ENCODE results near the gene MEIS1.

MEIS1 gene

GRCh38 chr2:66432801-66433694 lies 1.9 kb upstream of the MEIS1 start:
- no peak for DNase-seq

GRCh38 chr2:66433695-66433944 lies 1.3 kb upstream of the MEIS1 start:
- DNase-seq = no peak

GRCh38 chr2:66433945-66434678 lies 813 bp upstream of the MEIS1 start:
- no peak for DNase-seq

DNA sequence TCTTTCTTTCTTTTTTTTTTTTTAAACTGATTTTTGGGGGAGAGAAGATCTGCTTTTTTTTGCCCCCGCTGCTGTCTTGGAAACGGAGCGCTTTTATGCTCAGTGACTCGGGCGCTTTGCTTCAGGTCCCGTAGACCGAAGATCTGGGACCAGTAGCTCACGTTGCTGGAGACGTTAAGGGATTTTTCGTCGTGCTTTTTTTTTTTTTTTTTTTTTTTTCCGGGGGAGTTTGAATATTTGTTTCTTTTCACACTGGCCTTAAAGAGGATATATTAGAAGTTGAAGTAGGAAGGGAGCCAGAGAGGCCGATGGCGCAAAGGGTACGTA lies 587 bp downstream of the MEIS1 start:
- no peak for DNase-seq

DNA sequence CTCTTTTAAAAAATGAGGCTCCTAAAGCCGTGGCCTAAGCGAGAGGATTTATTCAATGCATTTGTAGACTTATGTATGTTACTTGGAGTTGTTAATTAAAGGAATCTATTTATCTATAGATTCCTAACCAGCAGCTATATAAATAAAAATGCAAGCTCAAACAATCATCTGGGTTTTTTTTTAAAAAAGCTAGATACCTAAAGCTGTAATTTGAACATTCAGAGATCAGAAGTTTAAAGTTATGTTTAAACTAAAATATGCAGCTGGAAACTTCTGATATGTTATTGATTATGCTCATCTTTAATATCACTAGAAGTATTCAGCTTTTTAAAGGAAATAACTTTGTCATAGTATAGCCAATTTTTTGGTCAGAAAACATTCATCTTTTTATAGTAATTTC lies 1.0 kb downstream of the MEIS1 start:
- DNase-seq = no peak

- no peak for DNase-seq
Measured at GRCh38 chr2:66436581-66437001, 1.7 kb downstream of the MEIS1 start.

DNA sequence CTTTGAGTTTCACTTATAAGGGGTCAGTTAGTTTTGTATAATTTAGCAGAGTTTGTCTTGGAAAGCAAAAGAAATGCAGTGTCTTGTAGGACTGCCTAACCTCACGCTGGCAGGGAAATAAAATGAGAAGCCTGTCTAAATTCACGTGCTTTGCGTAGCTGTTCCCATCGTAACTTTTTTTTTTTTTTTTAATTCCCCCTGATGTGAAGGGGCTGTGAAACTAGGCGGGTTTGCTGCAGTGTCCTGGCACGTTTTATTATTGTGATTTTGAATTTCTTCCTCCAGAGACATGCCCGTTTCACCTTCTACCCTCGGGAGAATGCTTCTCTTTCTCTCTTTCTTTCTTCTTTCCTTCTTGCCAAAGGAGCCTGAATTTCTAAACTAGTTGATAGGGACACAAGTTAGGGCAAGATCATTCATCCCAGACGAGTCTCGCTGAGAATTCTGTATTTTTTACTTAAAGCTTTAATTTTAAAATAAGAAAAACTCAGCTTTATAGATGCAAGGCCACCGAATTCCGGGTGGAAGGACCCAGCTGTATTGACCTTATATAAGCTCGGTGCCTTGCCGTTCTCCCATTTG lies 2.3 kb downstream of the MEIS1 start:
- no peak for DNase-seq

GRCh38 chr2:66437691-66438497 lies 3.0 kb downstream of the MEIS1 start:
- DNase-seq = no peak

DNA sequence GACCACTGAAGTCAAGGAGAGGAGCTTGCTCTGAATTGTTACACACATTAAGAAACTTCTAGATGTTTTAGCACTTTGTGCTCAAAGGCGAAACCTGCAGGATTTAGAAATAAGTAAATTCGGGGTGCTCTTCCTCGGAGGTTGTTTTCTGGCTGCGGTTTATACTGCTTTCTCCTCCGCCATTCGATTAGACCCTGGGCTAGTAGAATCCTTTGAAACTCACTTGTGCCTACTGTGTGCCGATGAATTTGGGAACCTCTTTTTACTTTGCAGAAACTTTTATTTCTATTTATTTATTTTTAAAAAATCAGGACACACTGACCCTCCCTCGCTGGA lies 3.5 kb downstream of the MEIS1 start:
- no peak for DNase-seq

- no peak for DNase-seq
Measured at GRCh38 chr2:66438891-66439811, 4.2 kb downstream of the MEIS1 start.

DNA sequence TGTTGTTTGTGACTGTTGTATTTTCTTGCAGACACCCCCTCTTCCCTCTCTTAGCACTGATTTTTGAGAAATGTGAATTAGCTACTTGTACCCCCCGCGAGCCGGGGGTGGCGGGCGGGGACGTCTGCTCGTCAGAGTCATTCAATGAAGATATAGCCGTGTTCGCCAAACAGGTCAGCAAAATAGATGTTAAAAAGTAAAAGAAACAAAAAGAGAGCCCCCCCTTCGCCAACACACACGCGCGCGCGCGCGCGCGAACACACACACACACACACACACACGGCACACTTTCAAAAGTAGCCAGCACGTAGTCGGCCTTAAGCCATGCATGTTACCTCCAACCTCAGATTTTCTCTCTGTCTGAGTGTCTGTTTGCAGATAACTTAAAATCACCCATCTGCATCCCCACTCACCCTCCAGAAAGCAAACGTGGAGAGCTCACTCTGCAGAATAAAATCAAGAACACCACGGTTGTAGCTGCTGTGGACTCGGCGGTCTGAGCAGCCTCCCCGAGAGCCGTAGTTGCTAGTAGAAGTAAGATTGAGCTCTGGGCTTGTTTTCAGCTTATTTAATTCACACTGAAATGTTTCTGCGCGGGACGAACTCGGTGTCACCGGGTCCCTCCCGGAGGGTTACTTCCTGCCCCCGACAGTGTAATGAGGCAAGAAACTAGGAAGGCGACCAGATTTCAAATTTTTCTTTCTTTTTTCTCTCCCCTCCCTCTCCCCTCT lies 5.1 kb downstream of the MEIS1 start:
- no peak for DNase-seq

DNA sequence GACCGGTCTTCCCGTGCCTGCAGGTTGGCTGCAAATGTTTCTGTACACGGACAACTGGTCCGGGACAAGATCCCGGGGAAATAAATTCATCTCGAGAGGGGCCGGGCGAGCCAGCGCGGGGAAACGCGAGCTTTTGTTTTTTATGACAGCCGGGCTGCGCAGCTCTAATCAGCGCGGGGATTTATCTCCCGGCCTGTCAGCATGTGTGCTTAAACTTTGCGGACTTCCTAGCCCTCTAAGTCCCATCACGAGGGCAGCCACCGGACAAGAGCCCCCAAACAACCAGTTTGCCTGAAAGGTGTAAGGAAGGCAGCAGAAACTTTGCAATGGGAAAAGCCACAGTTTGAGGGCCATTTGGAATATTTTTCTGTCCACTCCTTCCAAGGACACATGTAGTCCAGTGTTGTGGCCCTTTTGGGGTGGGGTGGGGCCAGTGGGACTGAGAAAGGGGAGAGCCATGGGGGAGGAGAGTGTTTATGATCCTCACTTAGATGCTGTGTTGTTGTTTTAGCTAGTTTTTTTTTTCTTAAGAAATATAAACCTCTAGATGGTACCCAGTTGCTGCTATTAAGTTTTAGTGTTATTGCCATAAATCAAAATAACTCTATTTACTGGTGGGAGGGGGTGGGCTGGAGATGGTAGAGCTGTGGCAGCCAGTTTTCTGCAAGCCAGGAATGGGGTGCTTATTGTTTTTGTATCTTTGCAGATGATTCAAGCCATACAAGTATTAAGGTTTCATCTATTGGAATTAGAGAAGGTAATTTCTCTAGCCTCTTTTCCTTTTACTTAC lies 6.0 kb downstream of the MEIS1 start:
- no peak for DNase-seq

DNA sequence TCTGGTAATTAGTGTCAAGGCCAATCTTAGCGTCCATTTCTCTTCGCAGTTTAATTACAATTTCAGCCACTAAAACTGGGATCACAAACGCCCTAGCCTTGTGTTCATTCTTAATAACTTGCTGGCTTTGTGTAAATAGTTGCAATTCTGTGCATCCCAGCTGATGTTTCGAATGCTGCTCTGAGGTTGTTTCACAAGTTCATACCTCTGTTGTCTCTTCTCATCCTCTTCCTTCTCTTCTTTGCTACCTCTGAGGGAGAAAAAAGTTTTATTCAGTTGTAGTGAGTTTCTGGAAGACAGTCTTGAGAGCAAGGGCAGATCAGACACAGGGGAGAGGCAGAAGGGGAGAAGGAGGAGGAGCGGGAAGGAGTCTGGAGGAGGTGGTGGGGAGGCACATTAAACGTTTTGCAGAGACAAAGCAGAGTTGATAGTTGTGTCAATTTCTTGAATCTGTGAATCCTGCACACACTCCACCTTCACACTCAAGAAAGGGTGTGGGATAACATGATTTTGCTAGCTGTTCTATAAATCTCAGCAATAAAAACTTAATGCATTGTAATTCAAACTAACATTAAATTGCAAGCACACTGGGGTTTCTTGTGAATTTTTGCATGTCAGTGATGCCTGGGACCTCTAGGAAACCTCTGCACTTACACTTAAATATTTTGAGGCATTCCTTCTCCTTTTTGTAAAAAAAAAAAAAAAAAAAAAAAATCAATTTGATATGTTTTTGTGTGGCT lies 6.8 kb downstream of the MEIS1 start:
- no peak for DNase-seq

DNA sequence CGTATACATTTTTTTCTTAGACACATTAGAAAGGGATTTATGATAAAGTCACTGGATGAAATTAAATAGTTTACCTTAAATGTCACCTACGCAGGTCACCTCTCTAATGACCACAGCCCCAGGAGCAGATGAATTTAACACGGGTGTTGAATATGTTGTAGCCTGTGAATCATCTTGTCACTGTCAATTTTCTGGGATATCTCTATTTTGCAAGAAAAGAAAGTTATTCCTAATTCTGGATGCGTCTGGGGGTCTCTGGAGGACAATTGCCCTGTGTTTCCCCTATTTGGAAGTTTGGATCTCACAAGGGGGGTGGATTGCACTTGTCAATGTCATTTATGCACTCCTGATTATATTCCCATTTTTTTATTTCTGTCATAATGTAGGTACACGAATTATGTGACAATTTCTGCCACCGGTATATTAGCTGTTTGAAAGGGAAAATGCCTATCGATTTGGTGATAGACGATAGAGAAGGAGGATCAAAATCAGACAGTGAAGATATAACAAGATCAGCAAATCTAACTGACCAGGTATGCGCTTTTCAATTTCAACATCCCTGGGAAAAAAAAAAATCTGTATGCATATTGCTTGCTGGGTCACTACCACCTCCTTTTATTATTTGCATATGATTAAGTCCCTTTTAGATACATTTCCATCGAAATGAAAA lies 7.7 kb downstream of the MEIS1 start:
- DNase-seq = no peak

DNA sequence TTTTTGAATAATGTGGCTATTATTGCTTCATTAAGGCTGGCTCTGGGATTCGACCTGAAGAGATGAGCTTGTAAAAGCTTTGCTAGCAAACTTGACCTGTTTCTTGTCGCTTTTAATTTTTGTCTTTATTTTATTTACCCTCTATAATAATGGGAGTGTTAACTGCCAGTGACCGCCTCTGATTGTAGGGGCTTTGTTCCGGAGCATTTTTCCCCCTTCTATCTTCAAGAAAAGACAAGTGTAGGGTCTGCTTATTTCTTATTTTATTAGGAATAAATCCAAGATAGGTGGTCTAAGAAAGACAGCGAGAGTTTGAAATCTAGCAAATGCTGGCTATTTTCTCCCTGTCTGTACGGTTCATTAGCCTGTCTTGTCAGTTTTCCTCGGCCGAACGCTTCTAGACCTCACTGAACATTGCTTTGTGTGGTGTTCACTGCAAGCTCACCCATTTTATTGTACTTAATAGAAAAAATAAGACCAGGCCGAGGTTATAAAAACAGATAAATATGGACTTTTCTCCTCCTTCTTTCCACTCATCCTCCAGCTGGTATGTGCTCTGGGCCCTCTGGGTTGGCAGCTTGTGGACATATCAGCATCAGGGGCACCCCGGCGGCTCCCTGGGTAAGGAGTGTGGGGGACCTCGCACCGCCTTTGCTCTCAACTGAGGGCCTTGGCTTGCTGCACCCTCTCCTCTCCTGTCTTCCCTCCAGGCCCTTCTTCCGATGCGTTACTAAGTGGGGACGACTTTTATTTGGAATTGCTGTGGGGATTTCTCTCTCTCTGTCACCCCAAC lies 8.5 kb downstream of the MEIS1 start:
- DNase-seq = no peak

DNA sequence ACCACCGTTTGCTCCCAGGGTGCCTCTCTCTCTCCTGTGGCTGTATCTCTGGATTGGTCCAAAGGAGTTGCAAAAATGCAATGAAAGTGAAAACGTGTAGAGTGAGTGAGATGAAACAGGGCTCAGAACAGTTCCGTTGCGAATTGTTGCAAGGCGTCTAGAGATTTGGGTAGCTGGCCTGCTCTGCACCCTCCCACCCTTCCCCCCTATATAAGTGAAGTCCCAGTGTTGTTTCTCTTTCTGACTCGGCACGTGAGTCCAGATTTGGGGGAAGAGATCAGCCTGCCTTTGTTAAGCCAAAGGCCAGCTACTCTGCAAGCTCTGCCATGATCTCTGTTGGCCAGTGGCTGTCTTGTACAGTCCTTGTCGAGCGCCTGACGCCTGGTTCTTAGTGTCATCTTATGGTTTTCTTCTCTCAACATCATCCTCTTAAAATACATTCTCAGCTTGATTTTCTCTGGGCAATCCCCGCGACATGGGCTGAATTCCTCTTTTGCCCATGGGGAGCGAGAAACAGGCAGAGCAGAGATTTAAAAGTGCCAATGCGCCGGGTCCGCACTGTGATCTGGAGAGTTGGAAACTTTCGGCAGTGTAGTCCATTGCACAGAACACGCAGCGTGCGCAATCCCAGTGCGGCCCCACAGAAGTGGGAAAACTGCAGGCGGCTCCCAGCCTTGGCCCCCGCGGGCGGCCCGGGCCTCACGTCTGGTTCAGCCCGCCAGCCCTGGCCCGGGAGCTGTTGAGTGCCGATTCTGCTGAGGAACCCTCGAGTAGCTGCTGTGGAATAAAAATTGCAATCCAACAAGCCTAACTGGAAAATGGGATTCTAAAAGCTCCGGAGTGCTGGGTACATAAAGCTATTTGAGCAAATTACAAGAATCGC lies 9.3 kb downstream of the MEIS1 start:
- no peak for DNase-seq

DNA sequence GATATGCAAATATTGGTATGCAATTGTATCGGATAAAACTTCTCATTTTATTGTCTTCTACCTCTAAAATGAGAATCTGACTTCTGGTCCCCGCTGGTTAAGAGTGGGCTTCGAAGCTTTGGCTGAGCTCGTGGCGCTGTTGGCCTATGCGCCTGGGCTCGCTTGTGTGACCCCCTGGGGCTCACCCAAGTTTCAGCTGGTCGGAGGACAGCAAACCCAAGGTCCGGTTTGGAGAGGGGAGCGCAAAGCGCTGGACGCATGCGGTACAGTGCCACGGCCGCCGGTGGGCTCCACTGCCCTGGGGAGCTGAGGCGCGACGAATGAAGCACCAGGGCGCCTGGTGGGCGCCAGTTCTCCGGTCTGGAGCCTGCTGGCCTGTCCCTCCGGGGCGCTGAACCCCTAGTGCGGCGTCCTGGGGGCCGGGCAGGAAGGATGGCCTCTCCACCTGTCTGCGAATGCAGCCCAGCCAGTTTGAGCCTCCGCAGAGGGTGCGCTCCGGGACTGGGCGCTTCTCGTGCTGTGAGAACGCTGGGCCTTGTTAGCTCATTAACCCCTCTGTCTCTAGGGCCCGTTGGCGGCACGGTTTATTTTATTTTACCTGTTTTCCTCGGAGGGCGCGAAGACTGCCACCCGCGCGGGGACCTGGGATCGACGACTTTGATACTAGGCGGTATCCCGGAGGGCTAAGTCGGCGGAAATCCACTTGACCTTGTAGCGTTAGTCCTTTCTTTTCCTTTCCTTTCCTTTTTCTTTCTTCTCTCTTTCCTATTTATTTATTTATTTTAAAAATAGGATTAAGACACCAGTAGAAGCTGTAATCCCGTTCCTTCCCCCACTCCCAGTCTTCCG lies 10.4 kb downstream of the MEIS1 start:
- DNase-seq = no peak

All from activated CD4-positive, alpha-beta T cell treated with anti-CD3 and anti-CD28 coated beads, Interleukin-2, amount 50 U/mL, for 4 hours (primary cell).